Stimulated activated CD4-positive, alpha-beta T cell treated with anti-CD3 and anti-CD28 coated beads, Interleukin-15, amount 100 ng/mL, for 24 hours (primary cell): Measurements from ENCODE around the gene CHGA.

Source experiments
- DNase-seq: peaks from one replicate; pipeline ENCODE4 v3.0.0-alpha.2; 2020

CHGA gene

GRCh38 chr14:92906420-92906819 is 16.5 kb upstream of the CHGA start:
- DNase-seq, result no peak

GRCh38 chr14:92906823-92907222 is 16.1 kb upstream of the CHGA start:
- no peak for DNase-seq

GRCh38 chr14:92907316-92907911 is 15.5 kb upstream of the CHGA start:
- DNase-seq, result no peak

GRCh38 chr14:92914087-92914656 is 8.8 kb upstream of the CHGA start:
- DNase-seq, result peak; percentile 53

- no peak for DNase-seq
Measured at GRCh38 chr14:92916201-92916600, 6.7 kb upstream of the CHGA start.

GRCh38 chr14:92917041-92917940 is 5.7 kb upstream of the CHGA start:
- DNase-seq, result no peak

GRCh38 chr14:92917956-92918355 is 5.0 kb upstream of the CHGA start:
- no peak for DNase-seq

GRCh38 chr14:92920001-92920400 is 2.9 kb upstream of the CHGA start:
- no peak for DNase-seq

- no peak for DNase-seq
Measured at GRCh38 chr14:92922155-92922735, 705 bp upstream of the CHGA start.

- DNase-seq, result no peak
Measured at GRCh38 chr14:92923744-92924103, 774 bp downstream of the CHGA start.

- DNase-seq, result no peak
Measured at GRCh38 chr14:92924247-92924646, 1.3 kb downstream of the CHGA start.

- no peak for DNase-seq
Measured at GRCh38 chr14:92925446-92925845, 2.5 kb downstream of the CHGA start.

GRCh38 chr14:92926180-92926845 is 3.4 kb downstream of the CHGA start:
- DNase-seq, result no peak

- no peak for DNase-seq
Measured at GRCh38 chr14:92926931-92927330, 4.0 kb downstream of the CHGA start.

GRCh38 chr14:92927349-92928257 is 4.7 kb downstream of the CHGA start:
- DNase-seq, result no peak

- DNase-seq, result no peak
Measured at GRCh38 chr14:92928258-92928629, 5.3 kb downstream of the CHGA start.

- DNase-seq, result no peak
Measured at GRCh38 chr14:92928961-92929688, 6.2 kb downstream of the CHGA start.

GRCh38 chr14:92929689-92930608 is 7.0 kb downstream of the CHGA start:
- no peak for DNase-seq

GRCh38 chr14:92930737-92931602 is 8.0 kb downstream of the CHGA start:
- DNase-seq, result no peak
